HG02763 (cell line): ENCODE results near the gene CAB39.
"Not testable (repeated sequence)": the region's sequence is repeated elsewhere in the genome, so short reads cannot be mapped to it uniquely, and the experiment has no call there.

ENCODE experiments used
- ATAC-seq: cut with Tn5 transposase; IDR thresholded peaks from one replicate; pipeline ENCODE4 v1.9.1; 2021; ENCODE audit warnings: mild to moderate bottlenecking, moderate library complexity; ENCODE audit not compliant: unreplicated experiment

CAB39 gene

DNA sequence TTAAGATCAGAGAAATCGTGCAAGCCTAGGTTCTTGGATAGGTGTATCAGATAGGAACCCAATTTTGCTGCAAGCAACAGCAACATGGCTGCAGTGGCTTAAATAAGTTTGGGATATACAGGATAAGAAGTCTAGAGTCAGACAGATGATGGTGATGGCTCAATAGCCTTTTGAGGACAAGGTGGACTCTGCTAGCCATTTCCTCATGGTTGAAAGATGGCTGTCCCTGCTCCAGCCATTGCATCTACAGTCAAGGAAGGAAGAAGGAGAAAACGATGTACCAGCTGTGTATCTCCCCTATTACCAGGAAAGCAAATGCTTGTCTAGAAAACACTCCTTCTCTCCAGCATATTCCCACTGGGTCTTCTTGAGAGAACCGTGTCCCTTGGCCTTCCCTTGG, 30.1 kb upstream of the CAB39 start:
- no peak for ATAC-seq

DNA sequence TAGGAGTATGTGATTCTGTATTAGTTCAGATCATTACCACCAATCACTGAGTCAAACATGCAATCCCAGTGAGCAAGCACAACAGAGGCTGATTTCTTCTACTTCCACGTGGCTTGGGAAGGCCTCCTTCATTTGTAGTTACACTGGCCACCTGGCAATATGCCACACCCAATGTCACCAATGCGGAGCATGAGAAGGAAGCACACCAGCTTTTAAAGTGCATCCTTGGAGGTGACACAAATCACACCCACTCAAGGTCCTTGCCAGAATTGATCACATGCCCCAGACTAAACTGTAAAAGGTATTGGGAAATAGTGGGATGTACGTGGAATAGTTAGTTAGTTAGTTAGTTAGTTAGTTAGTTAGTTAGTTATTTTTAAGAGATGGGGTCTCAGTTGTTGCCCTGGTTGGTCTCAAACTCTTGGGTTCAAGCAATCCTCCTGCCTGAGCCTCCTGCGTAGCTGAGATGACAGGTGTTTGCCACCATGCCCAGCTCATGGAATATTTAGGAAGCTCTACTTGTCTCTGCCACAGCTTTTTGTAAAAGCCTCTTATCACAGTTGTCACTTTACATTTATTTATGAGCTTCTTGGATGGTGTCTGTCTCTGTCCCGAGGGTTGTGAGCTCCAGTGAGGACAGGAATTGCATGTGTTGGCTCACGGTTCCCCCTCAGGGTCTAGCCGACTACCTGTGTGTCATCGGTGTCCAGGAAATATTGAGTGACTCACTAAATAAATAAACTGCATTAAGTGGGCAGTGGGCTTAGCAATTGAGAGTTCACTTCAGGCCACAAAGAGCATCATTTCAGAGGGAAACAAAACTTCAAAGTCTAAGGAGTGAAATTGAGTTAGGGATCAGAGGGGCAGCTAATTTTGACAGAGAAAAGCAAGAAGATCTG, 28.1 kb upstream of the CAB39 start:
- no peak for ATAC-seq

DNA sequence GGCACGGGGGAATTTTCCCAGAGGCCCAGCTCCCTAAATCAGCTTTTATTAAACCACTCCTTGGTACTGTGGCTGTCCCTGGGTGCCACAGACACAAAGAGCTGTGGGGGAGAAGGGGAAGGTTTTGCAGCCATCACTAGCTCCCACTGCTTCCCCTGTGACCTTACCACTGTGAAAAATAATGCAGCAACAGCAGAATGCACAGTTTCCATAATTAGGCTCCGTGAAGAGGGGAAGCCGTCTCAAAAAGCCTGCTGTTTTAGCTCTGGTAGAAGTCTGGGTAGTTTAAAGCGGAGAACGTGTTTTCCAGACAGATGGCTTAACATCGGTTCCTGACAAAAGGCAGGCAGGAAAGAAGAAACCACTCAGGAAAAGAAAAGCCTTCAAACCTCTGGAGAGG, 27.5 kb upstream of the CAB39 start:
- no peak for ATAC-seq

DNA sequence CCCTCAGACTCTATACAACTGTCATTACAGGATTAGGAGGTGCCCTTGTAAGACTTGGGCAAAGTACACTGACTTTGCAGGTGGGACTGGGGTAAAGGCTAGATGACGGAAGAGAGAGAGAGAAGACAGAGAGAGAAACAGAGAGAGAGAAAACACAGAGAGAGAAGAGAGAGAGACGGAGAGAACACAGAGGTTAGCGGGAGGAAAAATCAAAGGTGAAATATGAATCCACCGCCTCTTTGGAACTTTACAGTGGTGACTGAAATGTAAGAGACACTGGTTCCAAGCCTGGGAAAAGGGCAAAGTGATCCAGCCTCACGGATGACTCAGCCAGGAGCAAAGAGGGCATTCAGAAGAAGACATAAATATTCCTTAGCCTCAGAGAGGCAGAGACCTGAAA, 25.1 kb upstream of the CAB39 start:
- ATAC-seq: no peak

DNA sequence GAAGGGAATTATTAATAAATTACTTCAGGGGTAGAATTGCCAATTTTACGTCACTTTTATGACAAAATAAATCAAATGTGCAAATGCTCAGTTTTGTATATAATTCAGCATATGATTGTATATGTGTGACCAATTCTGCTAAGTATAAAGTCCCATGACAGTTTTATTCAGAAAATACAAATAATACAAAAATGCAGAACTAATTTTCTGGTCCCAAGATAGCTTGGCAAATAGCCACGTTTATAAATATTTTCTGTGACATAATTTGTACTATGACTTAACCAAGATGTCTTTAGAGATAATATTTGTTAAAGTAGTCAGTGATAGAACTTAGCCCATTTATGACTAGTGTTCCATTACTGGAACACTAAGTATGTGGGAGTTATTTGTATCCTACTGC, 24.2 kb upstream of the CAB39 start:
- no peak for ATAC-seq

DNA sequence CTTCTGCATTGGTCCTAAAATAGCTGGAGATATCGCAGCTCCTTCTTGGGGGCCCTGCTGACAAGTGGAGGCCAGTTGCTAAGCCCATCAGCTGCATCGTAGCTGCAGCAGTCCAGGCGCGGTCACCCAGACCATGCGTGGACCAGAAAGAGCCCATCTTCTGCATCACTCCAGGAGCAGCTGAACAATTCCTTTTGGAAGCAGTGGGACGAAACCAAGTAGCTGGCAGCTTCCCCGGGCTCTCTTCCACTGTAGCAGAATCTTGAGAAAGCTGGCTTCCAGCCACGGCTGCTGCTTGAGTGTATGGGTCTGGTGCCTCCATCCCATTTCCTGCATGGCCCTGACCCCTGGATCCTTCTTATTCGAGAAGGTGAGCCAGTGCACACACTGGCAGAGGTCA, 22.2 kb upstream of the CAB39 start:
- no peak for ATAC-seq

DNA sequence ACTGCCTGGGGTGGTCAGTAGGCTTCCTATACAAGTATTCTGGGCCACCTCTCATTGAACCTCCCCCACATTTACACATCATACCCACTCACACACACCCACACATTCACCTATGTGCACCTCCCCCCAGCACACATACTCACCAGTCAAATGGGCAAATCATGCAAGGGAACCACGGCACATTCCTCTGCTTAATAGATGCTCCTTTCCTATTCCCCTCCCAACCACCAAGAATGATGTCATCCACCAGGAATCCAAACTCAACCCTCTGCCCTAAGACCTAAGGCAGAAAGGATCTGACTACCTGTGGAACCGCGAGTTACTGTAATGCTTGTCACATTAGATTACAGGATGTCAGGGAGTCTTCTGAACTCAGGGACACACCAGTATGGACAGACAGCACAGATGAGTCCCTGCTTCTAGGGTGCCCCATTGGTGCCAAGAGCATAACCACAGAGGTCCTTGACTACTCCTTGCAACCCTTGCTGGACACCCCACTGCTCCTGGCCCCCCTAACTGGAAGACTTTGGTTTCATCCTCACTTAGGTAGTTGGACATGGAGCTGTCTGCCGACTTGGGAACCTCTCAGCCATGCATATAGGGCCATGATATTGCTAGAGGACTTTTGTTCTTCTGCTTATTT, 21.5 kb upstream of the CAB39 start:
- no peak for ATAC-seq

DNA sequence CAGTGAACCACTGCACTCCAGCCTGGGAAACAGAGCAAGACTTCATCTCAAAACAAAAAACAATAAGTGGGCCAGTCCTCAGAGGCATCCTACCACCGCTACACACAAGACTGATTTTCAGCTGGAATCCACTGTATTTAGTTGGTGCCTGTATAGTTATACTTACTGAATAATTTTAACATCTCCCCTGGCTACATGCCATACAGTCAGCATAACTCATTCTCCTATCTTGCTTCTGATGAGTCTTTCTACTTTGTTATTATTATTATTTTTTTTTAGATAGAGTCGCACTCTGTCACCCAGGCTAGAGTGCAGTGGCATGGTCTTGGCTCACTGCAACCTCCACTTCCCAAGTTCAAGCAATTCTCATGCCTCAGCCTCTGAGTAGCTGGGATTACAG, 19.9 kb upstream of the CAB39 start:
- ATAC-seq: no peak

DNA sequence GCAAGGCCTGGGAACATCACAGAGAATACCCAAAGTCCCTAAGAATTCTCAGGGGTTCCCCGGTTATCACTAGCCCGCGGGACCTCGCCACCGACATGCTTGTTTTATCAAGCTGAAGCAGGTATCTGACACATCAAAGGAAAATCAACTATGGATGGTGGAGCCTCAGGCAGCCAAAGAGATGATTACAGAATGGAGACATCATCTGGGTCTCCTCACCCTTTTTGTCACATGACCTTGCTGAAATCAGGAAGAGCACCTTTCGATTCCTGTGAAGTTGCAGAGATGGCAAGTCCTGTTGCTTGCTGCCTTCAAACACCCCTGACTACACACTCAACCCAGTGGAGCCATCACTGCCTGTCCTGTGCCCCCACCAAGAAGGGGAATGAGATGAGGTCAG, 19.2 kb upstream of the CAB39 start:
- ATAC-seq: no peak

DNA sequence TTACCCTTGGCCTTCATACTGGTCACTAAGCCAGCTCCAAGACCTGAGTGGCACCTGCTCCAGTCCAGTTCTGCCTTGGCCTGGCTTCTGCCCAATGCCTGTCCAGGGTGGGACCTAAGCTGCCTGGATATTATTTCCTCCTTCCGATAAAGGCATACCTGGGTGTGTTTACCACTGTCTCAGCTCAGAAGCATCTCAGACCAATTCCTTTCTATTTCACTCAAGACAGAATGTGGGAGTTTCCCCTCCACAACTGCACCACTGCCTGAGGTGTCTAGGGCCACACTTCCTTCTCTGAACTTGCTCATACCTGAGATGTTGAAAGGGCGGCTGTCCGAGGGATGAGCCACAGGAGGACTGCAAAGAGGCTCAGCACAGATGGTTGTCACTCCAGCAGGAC, 18.4 kb upstream of the CAB39 start:
- ATAC-seq: no peak

DNA sequence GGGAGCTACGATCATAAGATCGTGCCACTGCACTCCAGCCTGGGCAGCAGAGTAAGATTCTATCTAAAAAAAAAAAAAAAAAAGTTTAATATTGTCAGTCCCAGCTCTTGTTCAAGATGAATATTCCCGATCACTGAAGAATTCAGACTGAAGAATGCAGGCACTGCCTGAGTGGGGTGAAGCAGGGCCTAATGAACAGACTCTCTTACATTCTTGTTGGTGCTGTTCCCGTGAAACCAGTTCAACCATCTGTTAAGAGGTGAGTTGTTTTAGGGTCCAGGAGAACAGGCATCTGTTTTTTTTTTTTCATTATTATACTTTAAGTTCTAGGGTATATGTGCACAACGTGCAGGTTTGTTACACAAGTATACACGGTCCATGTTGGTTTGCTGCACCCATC, 17.1 kb upstream of the CAB39 start:
- ATAC-seq: no peak

DNA sequence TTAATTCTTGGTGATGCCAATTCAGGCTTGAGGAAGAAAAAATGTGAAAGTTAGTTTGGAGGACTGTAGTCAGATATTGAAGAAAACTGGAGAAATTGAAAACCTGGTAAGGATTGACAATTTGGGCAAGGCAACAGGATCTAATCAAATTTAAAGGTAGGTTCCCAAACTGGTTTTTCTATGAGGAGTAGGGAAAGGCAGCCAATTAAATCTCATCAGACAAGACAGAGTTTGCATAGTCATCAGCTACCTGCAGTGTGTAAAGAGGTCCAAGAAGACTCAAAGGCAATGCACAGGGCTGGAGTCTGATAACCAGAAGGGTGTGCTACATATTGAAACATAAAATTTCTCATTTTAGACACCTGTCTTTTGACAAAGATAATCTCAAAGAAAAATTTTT, 16.0 kb upstream of the CAB39 start:
- no peak for ATAC-seq

DNA sequence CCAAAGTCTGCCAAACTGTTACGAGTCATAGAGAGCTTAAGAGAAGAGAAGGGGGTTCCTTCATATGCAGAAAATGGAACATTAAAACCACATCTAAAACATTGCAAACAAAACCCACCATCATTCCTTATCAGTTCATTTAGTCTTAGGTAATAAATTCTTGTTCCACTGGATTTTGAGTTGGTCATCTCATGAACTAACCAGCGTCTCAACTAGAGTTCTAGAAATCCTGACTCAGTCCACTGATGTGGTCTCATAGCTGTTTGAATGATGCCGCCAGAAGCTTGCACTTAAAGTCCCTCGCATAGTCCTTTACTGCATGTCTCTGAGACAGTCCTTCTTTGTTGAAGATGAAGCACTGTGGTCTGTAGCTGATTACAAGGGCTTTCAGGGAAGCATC, 15.0 kb upstream of the CAB39 start:
- ATAC-seq: no peak

DNA sequence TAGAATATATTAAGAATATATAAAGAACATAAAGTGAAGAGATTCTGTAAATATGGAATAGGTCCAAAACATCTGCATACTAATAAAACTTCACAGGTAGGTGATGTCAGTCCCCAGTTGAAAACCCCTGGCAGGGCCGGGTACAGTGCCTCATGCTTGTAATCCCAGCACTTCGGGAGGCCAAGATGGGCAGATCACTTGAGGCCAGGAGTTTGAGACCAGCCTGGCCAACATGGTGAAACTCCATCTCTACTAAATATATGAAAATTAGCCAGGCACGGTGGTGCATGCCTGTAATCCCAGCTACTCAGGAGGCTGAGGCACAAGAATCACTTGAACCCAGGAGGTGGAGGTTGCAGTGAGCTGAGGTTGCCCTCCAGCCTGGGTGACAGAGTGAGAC, 13.9 kb upstream of the CAB39 start:
- not testable (repeated sequence) for ATAC-seq

DNA sequence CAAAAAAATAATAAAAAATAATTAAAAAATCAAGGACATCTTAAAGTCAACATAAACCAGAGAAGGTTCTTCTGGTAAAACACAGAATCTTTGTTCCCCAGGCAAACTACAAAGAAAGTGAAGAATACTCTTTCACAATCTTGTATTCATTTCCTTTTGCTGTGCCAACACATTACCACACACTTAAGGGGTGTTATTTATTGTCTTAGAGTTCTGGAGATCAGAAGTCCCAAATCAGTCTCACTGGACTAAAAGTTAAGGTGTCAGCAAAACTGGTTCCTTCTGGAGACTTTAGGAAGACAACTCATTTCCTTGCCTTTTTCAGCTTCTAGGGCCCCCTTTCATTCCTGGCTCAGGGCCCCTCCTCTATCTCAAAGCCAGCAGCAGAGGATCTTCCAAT, 12.2 kb upstream of the CAB39 start:
- ATAC-seq: no peak

DNA sequence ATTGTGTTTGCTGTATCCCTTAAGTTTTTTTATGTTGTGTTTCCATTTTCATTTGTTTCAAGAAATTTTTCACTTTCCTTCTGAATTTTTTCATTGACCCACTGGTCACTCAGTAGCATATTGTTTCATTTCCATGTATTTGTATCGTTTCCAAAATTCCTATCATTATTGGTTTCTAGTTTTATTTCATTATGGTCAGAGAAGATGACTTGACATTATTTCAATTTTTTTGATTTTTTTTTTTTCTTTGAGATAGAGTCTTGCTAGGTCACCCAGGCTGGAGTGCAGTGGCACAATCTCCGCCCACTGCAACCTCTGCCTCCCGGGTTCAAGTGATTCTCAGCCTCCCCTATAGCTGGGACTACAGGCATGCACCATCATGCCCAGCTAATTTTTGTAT, 11.3 kb upstream of the CAB39 start:
- ATAC-seq: no peak

DNA sequence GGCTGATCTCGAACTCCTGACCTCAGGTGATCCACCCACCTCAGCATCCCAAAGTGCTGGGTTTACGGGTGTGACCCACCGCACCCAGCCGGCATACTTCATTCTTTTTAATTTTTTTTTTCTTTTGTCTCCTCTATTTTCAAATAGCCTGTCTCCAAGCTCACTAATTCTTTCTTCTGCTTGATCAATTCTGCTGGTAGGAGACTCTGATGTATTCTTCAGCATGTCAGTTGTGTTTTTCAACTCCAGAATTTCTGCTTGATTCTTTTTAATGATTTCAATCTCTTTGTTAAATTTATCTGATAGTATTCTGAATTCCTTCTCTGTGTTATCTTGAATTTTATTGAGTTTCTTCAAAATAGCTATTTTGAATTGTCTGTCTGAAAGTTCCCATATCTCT, 10.2 kb upstream of the CAB39 start:
- not testable (repeated sequence) for ATAC-seq

DNA sequence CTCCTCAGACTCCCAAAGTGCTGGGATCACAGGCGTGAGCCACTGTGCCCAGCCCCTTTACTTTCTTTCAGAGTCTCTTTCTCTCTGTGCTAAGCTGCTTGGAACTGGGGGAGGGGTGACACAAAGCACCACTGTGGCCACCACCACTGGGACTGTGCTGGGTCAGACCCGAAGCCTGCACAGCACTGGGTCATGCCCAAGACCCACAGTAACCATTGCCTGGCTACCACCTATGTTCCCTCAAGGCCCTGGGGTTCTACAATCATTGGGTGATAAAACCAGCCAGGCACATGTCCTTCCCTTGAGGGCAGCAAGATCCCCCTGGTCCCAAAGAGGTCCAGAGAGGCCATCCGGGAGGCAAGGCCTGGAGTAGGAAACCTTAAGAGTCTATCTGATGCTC, 9.1 kb upstream of the CAB39 start:
- no peak for ATAC-seq

DNA sequence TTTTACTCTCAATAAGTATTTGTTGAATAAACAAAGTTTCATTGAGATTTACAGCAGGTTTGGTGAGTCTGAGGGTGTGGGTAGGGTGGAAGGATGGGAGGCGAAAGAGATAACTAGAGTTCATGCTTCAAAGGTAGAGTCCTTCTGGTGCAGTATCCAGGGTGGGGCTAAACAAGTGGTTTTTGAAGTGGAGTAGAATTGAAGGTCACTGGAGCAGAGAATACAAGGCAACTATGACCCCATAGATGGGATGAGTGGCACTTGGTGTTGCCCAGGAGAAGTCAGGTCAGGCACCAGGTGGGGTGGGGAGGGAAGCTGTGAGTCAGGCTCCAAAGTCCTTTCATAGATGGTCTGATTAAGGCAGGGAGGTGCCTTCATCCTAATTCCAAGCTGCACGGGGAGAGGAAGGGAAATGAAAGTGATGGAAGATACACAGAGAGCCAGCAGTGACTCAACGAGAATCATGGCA, 6.6 kb upstream of the CAB39 start:
- ATAC-seq: no peak

DNA sequence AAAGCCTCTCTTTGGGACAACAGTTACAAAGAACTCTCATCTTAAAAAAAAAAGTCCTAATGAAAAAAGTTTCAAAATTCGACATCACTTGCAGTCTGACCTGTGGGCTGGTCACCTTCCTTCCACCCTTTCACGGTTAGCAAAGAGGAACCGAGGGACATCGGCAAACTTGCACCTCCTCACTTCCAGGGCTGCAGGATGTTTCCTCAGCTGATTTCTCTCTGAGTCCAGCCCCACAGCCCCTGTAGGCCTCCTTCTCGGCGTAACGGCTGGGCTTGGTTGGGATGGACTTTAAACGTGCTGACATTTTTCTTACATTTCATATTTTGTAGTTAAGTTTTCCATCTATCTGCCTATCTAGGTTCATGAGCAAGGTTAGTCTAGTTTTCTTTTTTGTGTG, 5.7 kb upstream of the CAB39 start:
- ATAC-seq: no peak

DNA sequence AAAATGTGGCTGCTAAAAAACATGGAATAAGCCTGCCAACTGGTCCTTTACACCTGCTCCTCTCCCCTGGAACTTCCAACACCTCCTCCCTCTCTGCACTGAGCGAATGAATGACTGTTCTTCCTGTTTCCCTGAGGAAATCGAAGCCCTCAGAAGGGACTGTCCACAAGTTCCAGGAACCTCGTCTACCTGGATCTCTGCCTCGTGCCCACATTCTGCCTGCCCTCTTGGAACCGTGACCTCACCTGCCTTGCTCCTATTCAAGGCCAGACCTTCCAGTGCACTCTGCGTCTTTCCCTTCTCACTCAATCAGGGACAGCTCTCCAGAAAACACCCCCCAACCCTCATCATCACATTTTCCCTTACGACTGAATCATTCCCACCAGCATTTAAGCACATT, 4.4 kb upstream of the CAB39 start:
- no peak for ATAC-seq

DNA sequence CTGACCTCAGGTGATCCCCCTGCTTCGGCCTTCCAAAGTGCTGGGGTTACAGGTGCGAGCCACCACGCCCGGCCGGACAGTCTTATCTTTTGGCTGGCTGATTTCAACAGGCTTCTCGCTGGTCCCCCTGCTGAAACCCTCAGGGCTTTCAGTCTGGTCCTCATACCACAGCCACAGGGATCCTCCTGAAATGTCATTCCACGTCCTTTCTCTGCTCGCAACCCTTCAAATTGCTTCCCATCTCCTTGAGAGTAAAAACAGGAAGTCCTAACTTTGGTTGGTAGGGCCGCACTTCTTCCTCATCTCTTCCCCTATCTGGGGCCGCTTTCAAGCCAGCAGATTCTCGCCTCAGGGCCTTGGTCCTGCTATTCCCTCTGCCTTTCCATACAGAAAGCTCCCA, 1.4 kb upstream of the CAB39 start:
- ATAC-seq: no peak
